Trophoblast cell (in vitro differentiated cells and primary cell): Measurements from ENCODE around the gene STON2.
A peak's percentile ranks its signal among the peaks of the same experiment; 100 is the strongest.

ENCODE experiments used
- DNase-seq, 2 donors: peaks; one replicate each; pipeline ENCODE4 v3.0.0-alpha.2; 2016
- H2AFZ ChIP-seq: 2 replicates; pipeline ENCODE4 v1.6.1; 2013; ENCODE audit warnings: low read length, moderate library complexity, mild to moderate bottlenecking; ENCODE audit not compliant: insufficient read depth, poor library complexity
- H2AK5ac ChIP-seq: 2 replicates; pipeline ENCODE4 v1.6.1; 2013; ENCODE audit warnings: mild to moderate bottlenecking, low read length
- H2BK120ac ChIP-seq: 2 replicates; pipeline ENCODE4 v1.6.1; 2013; ENCODE audit warnings: low read length, mild to moderate bottlenecking, moderate library complexity; ENCODE audit not compliant: insufficient read depth, poor library complexity
- H2BK12ac ChIP-seq: 2 replicates; pipeline ENCODE4 v1.6.1; 2013; ENCODE audit warnings: mild to moderate bottlenecking, low read length, moderate library complexity
- H2BK5ac ChIP-seq: 2 replicates; pipeline ENCODE4 v1.6.1; 2013; ENCODE audit warnings: low read length, low read depth, moderate library complexity, mild to moderate bottlenecking; ENCODE audit not compliant: poor library complexity
- H3K14ac ChIP-seq: 2 replicates; pipeline ENCODE4 v1.6.1; 2013; ENCODE audit warnings: mild to moderate bottlenecking, low read length
- H3K18ac ChIP-seq: 2 replicates; pipeline ENCODE4 v1.6.1; 2013; ENCODE audit warnings: mild to moderate bottlenecking, low read length
- H3K23ac ChIP-seq: 2 replicates; pipeline ENCODE4 v1.6.1; 2013; ENCODE audit warnings: low read length
- H3K27ac ChIP-seq: 2 replicates; pipeline ENCODE4 v1.5.1; 2013; ENCODE audit warnings: low read depth, mild to moderate bottlenecking, inconsistent platforms, low read length, moderate library complexity
- H3K27me3 ChIP-seq: 2 replicates; pipeline ENCODE4 v1.6.1; 2013; ENCODE audit warnings: inconsistent platforms, mild to moderate bottlenecking, low read length, moderate library complexity; ENCODE audit not compliant: insufficient read depth
- H3K36me3 ChIP-seq, 2 experiments: 1 replicate in 1 of 2; 2 replicates in 1 of 2; pipeline ENCODE4 v1.6.1; 2013; ENCODE audit warnings: low read length in 2 of 2, mild to moderate bottlenecking in 2 of 2, moderate library complexity in 1 of 2; ENCODE audit not compliant: insufficient read depth in 2 of 2, control insufficient read depth in 1 of 2
- H3K4ac ChIP-seq: 2 replicates; pipeline ENCODE4 v1.6.1; 2013; ENCODE audit warnings: low read depth, mild to moderate bottlenecking, low read length, moderate library complexity
- H3K4me1 ChIP-seq, 2 experiments: 1 replicate in 1 of 2; 2 replicates in 1 of 2; pipeline ENCODE4 v1.6.1; 2013; ENCODE audit warnings: low read length in 2 of 2, mild to moderate bottlenecking in 2 of 2, moderate library complexity in 1 of 2; ENCODE audit not compliant: insufficient read depth in 2 of 2, control insufficient read depth in 1 of 2
- H3K4me2 ChIP-seq: 2 replicates; pipeline ENCODE4 v1.6.1; 2013; ENCODE audit warnings: inconsistent platforms, mild to moderate bottlenecking, low read length, moderate library complexity
- H3K4me3 ChIP-seq: 2 replicates; pipeline ENCODE4 v1.5.1; 2013; ENCODE audit warnings: mild to moderate bottlenecking, low read depth, low read length, inconsistent platforms
- H3K79me1 ChIP-seq: one replicate; pipeline ENCODE4 v1.6.1; 2013; ENCODE audit warnings: low read length
- H3K79me2 ChIP-seq: 2 replicates; pipeline ENCODE4 v1.6.1; 2013; ENCODE audit warnings: low read length, mild to moderate bottlenecking; ENCODE audit not compliant: control insufficient read depth, insufficient read depth, poor library complexity
- H3K9ac ChIP-seq: 2 replicates; pipeline ENCODE4 v1.6.1; 2013; ENCODE audit warnings: mild to moderate bottlenecking, low read length
- H3K9me3 ChIP-seq: 2 replicates; pipeline ENCODE4 v1.6.1; 2013; ENCODE audit warnings: low read depth, mild to moderate bottlenecking, control low read depth, inconsistent platforms, low read length; ENCODE audit not compliant: insufficient read depth
- H4K12ac ChIP-seq: 2 replicates; pipeline ENCODE4 v1.6.1; 2013; ENCODE audit warnings: low read depth, mild to moderate bottlenecking, low read length, moderate library complexity
- H4K8ac ChIP-seq: 2 replicates; pipeline ENCODE4 v1.6.1; 2013; ENCODE audit warnings: low read depth, mild to moderate bottlenecking, low read length, moderate library complexity
- H4K91ac ChIP-seq: one replicate; pipeline ENCODE4 v1.6.1; 2013; ENCODE audit warnings: low read depth, mild to moderate bottlenecking, low read length, moderate library complexity
- WGBS: extraction: QIAGEN DNeasy Blood & Tissue Kit; methylation state at CpG from one replicate; pipeline ENCODE4 v1.1.7; 2013; ENCODE audit warnings: missing lambda C conversion rate; ENCODE audit not compliant: insufficient read length, insufficient coverage; ENCODE audit errors: extremely low coverage; 5-methylcytosine and 5-hydroxymethylcytosine counted together

The STON2 gene

DNA sequence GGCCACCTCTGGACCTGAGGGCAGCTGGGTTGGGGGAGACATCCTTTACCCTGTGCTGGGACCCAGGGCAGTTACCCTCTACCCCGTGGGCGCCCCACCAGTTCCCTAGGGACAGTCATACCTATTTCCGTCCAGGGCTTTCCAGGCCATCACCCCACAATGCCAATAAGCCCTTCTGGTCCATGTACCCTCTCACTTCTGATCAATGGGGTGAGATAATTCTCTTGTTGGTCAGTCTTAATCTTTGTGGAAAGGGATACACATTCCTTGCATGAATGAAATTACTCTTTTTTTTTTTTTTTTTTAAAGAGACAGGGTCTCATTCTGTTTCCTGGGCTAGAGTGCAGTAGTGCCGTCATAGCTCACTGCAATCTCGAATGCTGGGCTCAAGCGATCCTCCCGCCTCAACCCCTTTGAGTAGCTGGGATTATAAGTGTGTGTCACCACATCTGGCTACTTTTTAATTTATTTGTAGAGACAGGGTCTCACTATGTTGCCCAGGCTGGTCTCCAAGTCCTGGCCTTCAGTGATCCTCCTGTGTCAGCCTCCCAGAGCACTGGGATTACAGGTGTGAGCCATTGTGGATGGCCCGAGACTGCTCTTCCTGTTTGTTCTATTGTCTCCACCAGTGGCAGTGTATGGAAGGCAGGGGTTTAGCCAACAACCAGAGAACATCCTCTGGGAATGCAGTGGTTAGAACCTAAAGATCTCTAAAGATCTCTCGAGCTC lies 46.3 kb upstream of the STON2 start:
- Histone ChIP-seq H2BK5ac (no peak overlapping the region), H3K4me2 (no peak overlapping the region), H3K4ac (no peak overlapping the region), H2BK120ac (no peak overlapping the region), H3K27ac (no peak overlapping the region), H3K14ac (no peak overlapping the region), H2AK5ac (no peak overlapping the region), H3K27me3 (no peaks in the 10 kb centered on the region), H4K8ac (no peak overlapping the region), H3K9me3 (no peaks in the 10 kb centered on the region), H4K91ac (no peak overlapping the region), H4K12ac (no peak overlapping the region), H3K36me3 (no peaks in the 10 kb centered on the region), H2BK12ac (peak overlapping the region; percentile 27), H3K4me1 (peaks cover 13 to 18% of the 10 kb centered on the region in 2 experiments), H2AFZ (no peak overlapping the region), H3K9ac (no peak overlapping the region), H3K23ac (no peak overlapping the region), H3K18ac (no peak overlapping the region), H3K79me2 (no peaks in the 10 kb centered on the region), H3K79me1 (no peaks in the 10 kb centered on the region), H3K4me3 (no peak overlapping the region)
- no peak for DNase-seq
- no CpG with 5 or more reads among the region's 9 CpGs for WGBS

DNA sequence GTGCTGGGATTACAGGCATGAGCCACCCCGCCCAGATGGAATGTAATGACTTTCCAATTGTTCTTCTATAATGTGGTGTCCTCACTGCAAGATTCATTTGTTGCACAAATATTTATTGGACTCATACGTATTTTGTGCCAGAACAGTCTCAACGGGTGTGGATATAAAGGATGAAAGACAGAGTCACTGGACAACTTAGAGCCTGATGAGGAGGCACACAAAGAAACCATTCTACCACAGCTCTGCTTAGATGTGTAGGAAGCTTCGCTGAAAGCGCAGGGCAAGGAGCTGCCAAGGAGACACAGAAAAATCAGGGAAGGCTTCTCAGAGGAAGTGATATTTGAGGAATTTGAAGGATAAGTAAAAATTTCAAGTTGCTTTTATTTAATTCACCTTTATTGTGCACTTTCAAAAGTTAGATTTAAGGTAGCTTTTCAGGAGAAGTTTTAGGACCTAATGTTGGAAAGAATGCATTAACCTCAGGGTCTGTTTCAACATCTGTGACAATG lies 41.6 kb upstream of the STON2 start:
- H2AK5ac ChIP-seq, result no peak overlapping the region
- DNase-seq, result no peak
- H3K4me3 ChIP-seq, result no peak overlapping the region
- H3K79me1 ChIP-seq, result no peaks in the 10 kb centered on the region
- no peak overlapping the region for H3K9ac ChIP-seq
- H3K27ac ChIP-seq, result no peak overlapping the region
- no peak overlapping the region for H3K18ac ChIP-seq
- H2AFZ ChIP-seq, result no peak overlapping the region
- no peak overlapping the region for H4K12ac ChIP-seq
- H2BK5ac ChIP-seq, result no peak overlapping the region
- WGBS, result no CpG with 5 or more reads among the region's 5 CpGs
- H3K27me3 ChIP-seq, result no peaks in the 10 kb centered on the region
- H3K4me1 ChIP-seq, result peaks cover 0 to 6% of the 10 kb centered on the region in 2 experiments
- no peak overlapping the region for H3K14ac ChIP-seq
- no peak overlapping the region for H3K23ac ChIP-seq
- H2BK12ac ChIP-seq, result no peak overlapping the region
- no peaks in the 10 kb centered on the region for H3K36me3 ChIP-seq
- H4K91ac ChIP-seq, result no peak overlapping the region
- H3K4me2 ChIP-seq, result no peak overlapping the region
- H2BK120ac ChIP-seq, result no peak overlapping the region
- no peak overlapping the region for H3K4ac ChIP-seq
- no peaks in the 10 kb centered on the region for H3K9me3 ChIP-seq
- H3K79me2 ChIP-seq, result no peaks in the 10 kb centered on the region
- no peak overlapping the region for H4K8ac ChIP-seq

DNA sequence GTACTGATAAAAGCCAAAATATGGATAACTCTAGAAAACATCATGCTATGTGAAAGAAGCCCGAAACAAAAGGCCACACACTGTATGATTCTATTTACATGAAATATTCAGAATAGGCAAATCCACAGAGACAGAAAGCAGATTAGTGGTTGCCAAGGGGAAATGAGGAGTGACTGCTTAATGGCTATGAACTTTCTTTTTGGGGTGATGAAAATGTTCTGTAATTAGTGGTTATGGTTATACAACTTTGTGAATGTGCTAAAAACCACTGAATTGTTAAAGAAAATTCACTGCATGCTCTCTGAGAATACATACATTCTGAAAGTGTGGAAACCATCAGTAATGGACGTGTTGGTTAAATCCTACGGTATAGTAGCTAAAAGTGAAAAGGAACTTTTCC lies 39.9 kb upstream of the STON2 start:
- H2AFZ ChIP-seq, result no peak overlapping the region
- no peak overlapping the region for H4K8ac ChIP-seq
- DNase-seq, result no peak
- no CpG with 5 or more reads among the region's 3 CpGs for WGBS
- H3K27ac ChIP-seq, result no peak overlapping the region
- no peak overlapping the region for H2BK12ac ChIP-seq
- no peak overlapping the region for H3K9ac ChIP-seq
- no peak overlapping the region for H3K23ac ChIP-seq
- peaks cover 0 to 8% of the 10 kb centered on the region in 2 experiments for H3K4me1 ChIP-seq
- H3K79me2 ChIP-seq, result peaks cover 2% of the 10 kb centered on the region
- H3K18ac ChIP-seq, result no peak overlapping the region
- no peak overlapping the region for H3K4me2 ChIP-seq
- H2BK120ac ChIP-seq, result no peak overlapping the region
- H3K79me1 ChIP-seq, result peaks cover 2% of the 10 kb centered on the region
- H2BK5ac ChIP-seq, result no peak overlapping the region
- no peak overlapping the region for H3K4ac ChIP-seq
- H4K91ac ChIP-seq, result no peak overlapping the region
- no peak overlapping the region for H3K4me3 ChIP-seq
- H2AK5ac ChIP-seq, result no peak overlapping the region
- H4K12ac ChIP-seq, result no peak overlapping the region
- no peak overlapping the region for H3K14ac ChIP-seq
- no peaks in the 10 kb centered on the region for H3K9me3 ChIP-seq
- H3K36me3 ChIP-seq, result no peaks in the 10 kb centered on the region
- H3K27me3 ChIP-seq, result no peaks in the 10 kb centered on the region

DNA sequence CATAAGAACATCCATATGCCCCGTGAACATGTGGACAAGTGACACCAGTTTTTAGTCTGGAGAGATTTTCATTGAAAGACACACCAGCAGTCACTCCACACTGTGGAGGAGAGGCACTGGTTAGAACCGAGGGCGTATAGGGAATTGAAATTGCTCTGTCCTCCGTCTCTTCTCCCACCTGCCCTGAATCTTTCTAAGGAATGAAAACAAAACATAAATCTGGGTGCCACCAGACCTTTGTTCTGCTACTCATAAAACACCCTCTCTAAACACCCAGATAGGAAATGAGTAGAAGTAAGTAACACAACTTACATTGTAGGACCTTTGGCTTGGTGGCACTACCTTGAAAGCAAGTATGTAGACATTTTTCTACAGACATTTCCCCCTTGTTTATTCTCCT lies 37.1 kb upstream of the STON2 start:
- no peak overlapping the region for H3K14ac ChIP-seq
- no peak overlapping the region for H2BK12ac ChIP-seq
- H3K79me1 ChIP-seq, result peaks cover 2% of the 10 kb centered on the region
- no peak overlapping the region for H4K91ac ChIP-seq
- H3K4me3 ChIP-seq, result no peak overlapping the region
- no peak overlapping the region for H3K27ac ChIP-seq
- H2AK5ac ChIP-seq, result no peak overlapping the region
- WGBS, result no CpG with 5 or more reads among the region's 4 CpGs
- H4K8ac ChIP-seq, result no peak overlapping the region
- no peaks in the 10 kb centered on the region for H3K27me3 ChIP-seq
- peaks cover 4% of the 10 kb centered on the region for H3K79me2 ChIP-seq
- no peak for DNase-seq
- no peak overlapping the region for H2AFZ ChIP-seq
- no peak overlapping the region for H2BK5ac ChIP-seq
- no peak overlapping the region for H2BK120ac ChIP-seq
- H3K23ac ChIP-seq, result no peak overlapping the region
- H4K12ac ChIP-seq, result no peak overlapping the region
- no peak overlapping the region for H3K18ac ChIP-seq
- H3K4ac ChIP-seq, result no peak overlapping the region
- no peaks in the 10 kb centered on the region for H3K36me3 ChIP-seq
- H3K4me2 ChIP-seq, result no peak overlapping the region
- H3K9ac ChIP-seq, result no peak overlapping the region
- peaks cover 0 to 8% of the 10 kb centered on the region in 2 experiments for H3K4me1 ChIP-seq
- H3K9me3 ChIP-seq, result no peaks in the 10 kb centered on the region
